ENCODE results near the gene ARL6IP6. TPM values are rescaled to one million over a fixed set of nuclear protein-coding genes. Genes with fewer than 3 reads are reported as not detected.
A peak's percentile ranks its signal among the peaks of the same experiment; 100 is the strongest.

The ARL6IP6 gene
- total RNA-seq, 1 experiment from 2014 or later, result 38.9 TPM

- Histone ChIP-seq H3K27ac (ENCODE audit: low read length) (peak overlapping the region; percentile 98), H3K36me3 (ENCODE audit: control insufficient read depth, insufficient read depth, low read length) (peaks cover 51% of the 10 kb centered on the region), H3K4me3 (ENCODE audit: low read depth in 2 of 2, low read length in 2 of 2) (peak overlapping the region; percentile 66 to 96), H3K27me3 (ENCODE audit: control insufficient read depth, insufficient read depth, low read length) (no peaks in the 10 kb centered on the region), H3K9me3 (ENCODE audit: control insufficient read depth, insufficient read depth, low read depth, low read length) (no peaks in the 10 kb centered on the region), H3K4me1 (ENCODE audit: control insufficient read depth, insufficient read depth, low read length) (peaks cover 32% of the 10 kb centered on the region)
- DNase-seq (ENCODE audit: low read depth, low spot score) (no peak), ATAC-seq (no peak)
- ChIA-PET CTCF (interaction anchor here (0.7 kb wide), 1 partner anchor 27 kb away, joined by 10 read pairs; no protein-coding TSS in a partner anchor), POLR2A (interaction anchor here (1.1 kb wide), 1 partner anchor 540 kb away, joined by 9 read pairs; the partner anchor contains the start of gene STAM2)
- intact Hi-C loops (cut with micrococcal nuclease; ENCODE audit: unreplicated experiment) (no loop called here), in situ Hi-C loops (cut with HindIII; ENCODE audit: low pct_unique_long_range_greater_than_20kb, low sequenced_read_pairs) (no loop called here)
- TF ChIP-seq CTCF (IDR thresholded peaks at IDR 0.05), result peak; percentile 87
- TF ChIP-seq TCF7L2 (IDR thresholded peaks at IDR 0.05; ENCODE audit: low read depth, low read length), result no peak
- BruUV-seq (replicated peaks), result no TSS peak
Observed at GRCh38 chr2:152715854-152716428, 2.5 kb upstream of the ARL6IP6 start.

GRCh38 chr2:152716805-152717227 is 1.6 kb upstream of the ARL6IP6 start:
- Histone ChIP-seq H3K9me3 (ENCODE audit: control insufficient read depth, insufficient read depth, low read depth, low read length) (no peaks in the 10 kb centered on the region), H3K4me3 (ENCODE audit: low read depth in 2 of 2, low read length in 2 of 2) (peak overlapping the region; percentile 66 to 96), H3K27me3 (ENCODE audit: control insufficient read depth, insufficient read depth, low read length) (no peaks in the 10 kb centered on the region), H3K27ac (ENCODE audit: low read length) (peak overlapping the region; percentile 98), H3K4me1 (ENCODE audit: control insufficient read depth, insufficient read depth, low read length) (peaks cover 35% of the 10 kb centered on the region), H3K36me3 (ENCODE audit: control insufficient read depth, insufficient read depth, low read length) (peaks cover 46% of the 10 kb centered on the region)
- POLR2A ChIA-PET, result interaction anchor here (0.6 to 0.7 kb wide), 3 partner anchors 196 to 664 kb away, joined by 3 to 9 read pairs (median 7); no protein-coding TSS in a partner anchor
- no TSS peak for BruUV-seq (replicated peaks)
- DNase-seq (ENCODE audit: low read depth, low spot score), result no peak
- intact Hi-C loops (cut with micrococcal nuclease; ENCODE audit: unreplicated experiment) (no loop called here), in situ Hi-C loops (cut with HindIII; ENCODE audit: low pct_unique_long_range_greater_than_20kb, low sequenced_read_pairs) (no loop called here)
- peak; percentile 2 for ATAC-seq
- TF ChIP-seq POLR2AphosphoS5 (IDR thresholded peaks at IDR 0.05; ENCODE audit: low read depth, low read length) (no peak), TCF7L2 (IDR thresholded peaks at IDR 0.05; ENCODE audit: low read depth, low read length) (no peak), REST (IDR thresholded peaks at IDR 0.05; ENCODE audit: insufficient read depth in 1 of 2, low read depth in 2 of 2, low read length in 1 of 2) (no peak), SIN3A (IDR thresholded peaks at IDR 0.05; ENCODE audit: borderline replicate concordance, insufficient read depth, low read depth, low read length) (no peak; the same call in 1 of the 2 replicates), CTCF (IDR thresholded peaks at IDR 0.05) (no peak)
- CTCF ChIA-PET, result no interaction called here

All from Panc1 (cell line).